Effector CD8-positive, alpha-beta T cell (primary cell): Measurements from ENCODE around the gene TRIM46.
A peak's percentile ranks its signal among the peaks of the same experiment; 100 is the strongest.
"Not testable (repeated sequence)": the region's sequence is repeated elsewhere in the genome, so short reads cannot be mapped to it uniquely, and the experiment has no call there.

Experiments used
- DNase-seq: peaks from one replicate; lab custom pipeline; 2025; lab: John Stamatoyannopoulos, UW

TRIM46 gene

DNA sequence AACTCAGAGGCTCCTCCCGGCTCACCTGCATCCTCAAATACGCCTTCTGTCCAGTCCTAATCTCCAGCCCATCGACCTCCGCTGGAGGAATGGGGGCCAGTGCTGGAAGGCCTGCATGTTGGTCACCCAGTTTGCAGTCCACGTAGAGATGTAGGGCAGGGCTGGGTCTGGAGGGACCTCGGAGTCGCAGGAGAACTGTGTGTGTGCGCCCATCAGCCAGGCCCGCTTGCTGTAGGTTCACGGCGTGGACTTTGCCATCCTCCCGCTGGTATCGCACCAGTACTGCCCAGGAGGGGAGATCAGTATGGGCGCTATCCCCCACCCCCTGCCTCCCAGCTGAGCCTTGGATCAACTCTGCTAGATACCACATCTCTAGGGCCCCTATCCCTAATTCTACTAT lies 31.4 kb downstream of the TRIM46 start:
- no peak for DNase-seq

DNA sequence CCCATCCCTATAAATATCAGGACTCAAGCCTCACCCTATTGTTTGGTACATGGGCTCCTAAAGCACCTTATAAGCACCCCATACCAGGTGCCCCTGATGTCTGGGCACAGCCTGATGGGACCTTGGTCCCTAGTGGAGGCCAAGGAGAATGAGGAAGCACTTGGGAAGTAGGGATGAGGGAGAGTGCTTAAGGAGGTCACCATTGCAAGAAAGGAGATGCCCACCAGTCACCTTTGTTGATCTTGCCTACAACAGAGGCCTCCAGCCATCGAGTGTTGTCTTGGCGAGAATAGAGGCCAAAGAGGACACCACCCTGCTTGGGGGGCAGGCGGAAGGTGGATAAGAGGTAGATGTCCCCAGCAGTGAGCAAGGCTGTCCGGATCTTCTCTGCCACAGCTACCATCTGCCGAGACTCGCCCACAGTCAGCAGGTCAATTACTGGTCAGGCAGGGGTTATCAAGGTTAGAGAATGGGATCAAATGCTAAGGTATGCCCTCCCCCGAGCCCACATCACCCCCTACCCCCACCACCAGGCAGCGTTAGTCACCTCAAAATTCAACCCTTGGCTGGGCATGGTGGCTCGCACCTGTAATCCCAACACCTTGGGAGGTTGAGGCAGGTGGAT lies 32.4 kb downstream of the TRIM46 start:
- DNase-seq: no peak

DNA sequence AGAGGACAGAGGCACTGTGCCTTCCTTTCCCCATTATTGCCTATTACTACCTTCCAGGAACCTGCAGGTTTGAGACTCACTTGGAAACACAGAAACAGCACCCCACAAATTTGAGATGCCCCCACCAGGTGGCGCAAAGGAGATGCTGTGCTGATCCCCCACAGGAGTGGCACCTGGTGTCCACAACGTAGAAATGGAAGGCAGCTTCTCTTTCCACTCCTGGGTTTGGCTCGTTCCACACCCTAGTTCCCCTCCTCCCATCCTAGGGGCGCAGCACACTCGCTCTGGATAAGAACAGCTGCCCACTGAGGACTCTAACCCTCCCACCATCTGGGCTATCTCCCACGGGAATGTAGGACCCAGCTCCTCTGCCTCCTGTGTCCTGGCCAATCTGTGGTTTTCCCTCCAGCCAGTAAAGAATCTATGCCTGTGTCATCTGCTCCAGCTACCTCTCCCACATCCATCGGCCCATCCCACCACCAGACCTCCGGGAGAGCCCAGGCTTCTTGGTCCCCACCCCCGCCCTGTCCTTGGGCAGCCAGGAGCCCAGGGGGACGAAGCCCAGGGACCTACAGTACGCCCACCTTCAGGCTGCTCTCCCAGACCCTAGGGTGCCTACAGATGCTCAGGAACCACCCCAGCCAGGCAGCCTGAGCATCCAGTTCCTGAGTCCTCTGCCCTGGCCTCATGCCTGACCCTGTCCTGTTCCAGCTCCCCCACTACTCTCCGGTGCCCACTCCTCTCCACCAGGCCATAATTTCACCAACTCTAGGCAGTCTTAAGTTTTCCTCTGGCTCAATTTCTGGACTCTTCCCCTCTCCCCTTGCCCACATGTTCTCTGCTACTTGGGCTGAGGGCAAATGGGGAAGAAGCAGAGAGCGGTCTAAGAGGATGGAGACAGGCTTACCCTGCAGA lies 33.5 kb downstream of the TRIM46 start:
- peak; percentile 85 for DNase-seq

GRCh38 chr1:155207806-155208540 lies 34.3 kb downstream of the TRIM46 start, which contains the start of gene THBS3:
Gene THBS3 (minus strand): TSS chr1:155207897. CDS start chr1:155207876, 21 bp downstream.
- no peak for DNase-seq

- peak; percentile 87 for DNase-seq
Observed at GRCh38 chr1:155208541-155209311, 35.1 kb downstream of the TRIM46 start, which contains the start of gene MTX1. Gene MTX1 (plus strand): TSS chr1:155208695. CDS start chr1:155208805, 110 bp downstream.

DNA sequence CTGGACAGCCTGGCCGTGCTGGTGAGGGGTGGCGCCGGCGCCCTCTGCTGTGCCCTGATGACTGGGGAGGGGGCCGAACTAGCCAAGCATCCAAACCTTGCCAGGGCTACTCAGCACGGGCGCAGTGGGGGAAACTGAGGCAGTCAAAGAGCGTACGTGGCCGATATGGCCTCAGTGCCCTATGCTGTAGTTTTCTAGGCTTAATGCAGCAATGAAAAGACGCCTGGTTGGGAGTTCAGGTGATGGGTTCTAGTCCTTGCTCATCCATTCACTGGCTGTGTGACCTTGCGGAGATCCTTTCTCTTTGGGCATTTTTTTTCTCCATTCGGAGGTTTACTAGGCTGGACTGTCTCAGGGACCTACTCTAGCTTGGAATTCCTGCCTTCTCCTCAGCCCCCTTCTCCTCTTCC lies 35.7 kb downstream of the TRIM46 start:
- no peak for DNase-seq

GRCh38 chr1:155210314-155211104 lies 36.9 kb downstream of the TRIM46 start:
- DNase-seq: no peak

GRCh38 chr1:155211381-155212050 lies 37.9 kb downstream of the TRIM46 start:
- DNase-seq: not testable (repeated sequence)

GRCh38 chr1:155212051-155212440 lies 38.4 kb downstream of the TRIM46 start:
- not testable (repeated sequence) for DNase-seq

DNA sequence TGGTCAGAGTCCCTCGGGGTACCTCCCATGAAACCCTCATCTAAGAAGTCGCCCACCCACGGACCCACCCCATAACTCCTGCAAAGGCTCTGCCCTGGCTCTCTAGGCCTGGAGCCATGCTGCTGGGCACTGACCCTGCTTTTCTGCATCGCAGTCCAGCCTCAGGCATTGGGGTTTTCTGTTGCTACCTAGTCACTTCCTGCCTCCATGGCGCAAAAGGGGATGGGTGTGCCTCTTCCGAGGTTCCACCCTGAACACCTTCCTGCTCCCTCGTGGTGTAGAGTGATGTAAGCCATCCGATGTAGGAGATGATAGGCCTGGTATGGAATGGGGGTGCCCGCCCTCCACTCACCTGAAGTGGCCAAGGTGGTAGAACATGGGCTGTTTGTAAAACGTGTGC lies 41.1 kb downstream of the TRIM46 start:
- DNase-seq: not testable (repeated sequence)

DNA sequence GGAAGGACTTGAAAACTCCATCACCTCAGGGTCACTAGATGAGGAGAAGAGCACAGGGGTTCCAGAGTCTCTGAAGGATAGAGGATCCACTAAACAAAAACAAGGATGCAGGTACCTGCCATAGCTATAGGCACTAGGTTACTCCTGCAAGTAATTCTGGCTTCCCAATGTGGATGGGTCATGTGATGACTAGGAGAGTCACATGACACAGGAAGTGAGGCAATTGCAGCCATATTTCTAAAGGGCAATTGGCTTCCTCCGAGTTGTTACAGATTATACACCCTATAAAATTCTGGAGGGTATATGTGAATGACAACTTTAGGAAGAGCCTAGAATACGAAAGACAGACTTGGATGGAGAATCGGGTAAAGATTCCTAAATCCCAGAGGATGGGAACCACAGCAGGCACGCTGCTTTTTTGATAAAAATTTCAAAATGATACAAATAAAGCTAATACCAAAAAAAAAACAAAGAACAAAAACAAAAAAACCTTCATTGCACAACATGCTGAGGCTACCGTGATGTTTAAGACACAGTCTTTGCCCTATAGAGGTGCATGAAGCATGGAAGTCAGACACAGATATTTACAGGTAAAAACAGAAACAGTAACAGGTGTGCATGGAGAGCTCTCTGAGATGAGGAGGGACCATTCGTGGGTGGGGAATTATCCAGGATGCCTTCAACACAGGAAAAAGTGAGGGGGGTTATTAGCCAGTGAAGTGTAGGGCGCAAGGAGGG lies 45.4 kb downstream of the TRIM46 start:
- no peak for DNase-seq

DNA sequence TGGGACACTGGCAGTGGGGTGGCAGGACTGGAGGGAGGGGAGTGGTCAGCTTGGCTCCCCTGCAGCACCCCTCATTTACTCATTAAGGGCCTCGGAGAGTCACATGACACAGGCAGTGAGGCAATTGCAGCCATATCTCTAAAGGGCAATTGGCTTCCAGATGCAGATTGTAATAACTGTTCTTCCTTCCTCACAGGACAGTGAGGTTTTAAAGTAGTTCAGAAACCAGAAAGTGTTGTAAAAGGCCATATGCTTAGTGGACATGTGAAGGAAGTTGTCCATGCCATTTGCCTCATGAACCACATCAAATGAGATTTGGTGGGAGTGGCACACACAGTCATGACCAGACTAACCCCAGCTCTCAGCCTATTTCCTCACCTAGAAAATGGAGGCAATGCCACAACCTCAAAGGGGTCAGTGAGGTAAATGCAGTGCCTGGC lies 46.0 kb downstream of the TRIM46 start:
- DNase-seq: no peak

- DNase-seq: not testable (repeated sequence)
Observed at GRCh38 chr1:155220211-155220965, 46.7 kb downstream of the TRIM46 start.

DNA sequence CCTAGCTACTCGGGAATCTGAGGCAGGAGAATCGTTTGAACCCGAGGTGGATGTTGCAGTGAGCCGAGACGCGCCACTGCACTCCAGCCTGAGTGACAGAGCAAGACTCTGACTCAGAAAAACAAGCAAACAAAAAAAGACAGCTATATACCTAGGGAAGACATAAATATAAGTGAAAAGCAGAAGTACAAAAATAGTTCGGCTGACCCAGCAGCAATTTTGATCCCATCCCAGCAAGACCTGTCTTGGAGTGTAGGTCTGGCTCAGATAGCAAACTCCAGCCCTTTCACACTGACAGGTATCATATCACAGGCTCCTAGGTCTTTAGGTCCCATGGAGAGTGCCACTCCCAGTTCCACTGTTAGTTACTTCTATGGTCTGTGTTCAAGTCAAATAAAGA lies 49.4 kb downstream of the TRIM46 start:
- DNase-seq: no peak

- not testable (repeated sequence) for DNase-seq
Observed at GRCh38 chr1:155225404-155225759, 51.7 kb downstream of the TRIM46 start.

- peak; percentile 56 for DNase-seq
Observed at GRCh38 chr1:155226188-155226909, 52.7 kb downstream of the TRIM46 start.

GRCh38 chr1:155226910-155227260 lies 53.2 kb downstream of the TRIM46 start:
- no peak for DNase-seq
